ENCODE data around the gene WASHC4. TPM values are rescaled to one million over a fixed set of nuclear protein-coding genes. Genes with fewer than 3 reads are reported as not detected.

The WASHC4 gene
- total RNA-seq, 1 experiment from 2014 or later, result 42.9 TPM

DNA sequence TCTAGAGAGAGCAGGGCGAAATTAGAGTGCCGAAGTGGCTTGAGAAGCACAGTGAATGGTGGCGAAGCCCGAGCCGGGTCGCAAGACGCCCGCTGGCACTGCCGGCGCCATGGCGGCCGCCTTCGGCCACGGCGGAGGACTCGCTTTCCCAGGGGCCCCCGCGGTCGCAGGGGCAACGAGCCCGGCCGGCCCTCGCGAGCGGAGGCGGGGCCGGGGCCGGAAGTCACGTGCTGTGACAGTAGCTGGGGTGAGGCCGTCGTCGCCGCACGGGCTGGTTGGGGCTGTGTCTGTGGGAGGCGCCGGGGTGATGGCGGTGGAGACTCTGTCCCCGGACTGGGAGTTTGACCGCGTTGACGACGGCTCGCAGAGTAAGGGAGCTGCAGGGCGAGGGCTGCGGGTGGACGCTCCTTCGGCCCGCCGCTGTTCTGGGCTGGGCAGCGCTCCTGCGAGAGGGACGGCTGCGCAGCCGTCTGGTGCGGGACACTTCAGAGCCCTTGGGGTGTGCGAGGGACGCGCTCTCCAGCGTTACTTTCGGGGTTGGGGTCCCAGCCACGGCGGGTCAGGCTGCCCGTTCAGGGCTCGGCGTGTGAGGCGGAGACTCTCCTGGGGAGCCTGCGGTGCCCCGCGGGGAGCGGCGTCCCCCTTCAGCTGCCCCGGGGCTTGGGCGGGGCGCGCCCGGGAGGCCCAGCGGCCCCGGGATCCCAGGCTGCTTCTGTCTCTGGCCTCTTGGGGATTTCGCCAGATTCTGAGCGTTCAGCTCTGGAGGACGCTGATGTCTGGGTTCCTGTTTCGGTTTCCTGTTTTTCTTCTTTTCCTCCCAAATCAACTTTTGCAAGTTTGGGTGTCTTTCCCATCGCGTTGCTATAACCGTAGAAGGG, at the start of gene WASHC4 (continued):
- TF ChIP-seq, protein P1, sequence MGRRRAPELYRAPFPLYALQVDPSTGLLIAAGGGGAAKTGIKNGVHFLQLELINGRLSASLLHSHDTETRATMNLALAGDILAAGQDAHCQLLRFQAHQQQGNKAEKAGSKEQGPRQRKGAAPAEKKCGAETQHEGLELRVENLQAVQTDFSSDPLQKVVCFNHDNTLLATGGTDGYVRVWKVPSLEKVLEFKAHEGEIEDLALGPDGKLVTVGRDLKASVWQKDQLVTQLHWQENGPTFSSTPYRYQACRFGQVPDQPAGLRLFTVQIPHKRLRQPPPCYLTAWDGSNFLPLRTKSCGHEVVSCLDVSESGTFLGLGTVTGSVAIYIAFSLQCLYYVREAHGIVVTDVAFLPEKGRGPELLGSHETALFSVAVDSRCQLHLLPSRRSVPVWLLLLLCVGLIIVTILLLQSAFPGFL (CRISPR knock-in tag; IDR thresholded peaks at IDR 0.05; ENCODE audit: borderline replicate concordance), result no peak
- TF ChIP-seq GRHL2 (CRISPR knock-in tag; IDR thresholded peaks at IDR 0.05; ENCODE audit: insufficient replicate concordance, severe bottlenecking), result no peak
- TF ChIP-seq ZNF396 (CRISPR knock-in tag; IDR thresholded peaks at IDR 0.05; ENCODE audit: borderline replicate concordance), result no peak
- peak; percentile 91; the same call in 1 of the 2 replicates for TF ChIP-seq ATF1 (CRISPR knock-in tag; IDR thresholded peaks at IDR 0.05)
- no peak for TF ChIP-seq NR1H2 (CRISPR knock-in tag; IDR thresholded peaks at IDR 0.05)
- TF ChIP-seq TCF7 (CRISPR knock-in tag; IDR thresholded peaks at IDR 0.05; ENCODE audit: low read depth), result no peak
- TF ChIP-seq, protein P2, sequence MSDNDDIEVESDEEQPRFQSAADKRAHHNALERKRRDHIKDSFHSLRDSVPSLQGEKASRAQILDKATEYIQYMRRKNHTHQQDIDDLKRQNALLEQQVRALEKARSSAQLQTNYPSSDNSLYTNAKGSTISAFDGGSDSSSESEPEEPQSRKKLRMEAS (CRISPR knock-in tag; IDR thresholded peaks at IDR 0.05), result peak; percentile 96
- TF ChIP-seq, protein P3, sequence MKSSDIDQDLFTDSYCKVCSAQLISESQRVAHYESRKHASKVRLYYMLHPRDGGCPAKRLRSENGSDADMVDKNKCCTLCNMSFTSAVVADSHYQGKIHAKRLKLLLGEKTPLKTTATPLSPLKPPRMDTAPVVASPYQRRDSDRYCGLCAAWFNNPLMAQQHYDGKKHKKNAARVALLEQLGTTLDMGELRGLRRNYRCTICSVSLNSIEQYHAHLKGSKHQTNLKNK (CRISPR knock-in tag; IDR thresholded peaks at IDR 0.05), result no peak
- TF ChIP-seq, protein P4, sequence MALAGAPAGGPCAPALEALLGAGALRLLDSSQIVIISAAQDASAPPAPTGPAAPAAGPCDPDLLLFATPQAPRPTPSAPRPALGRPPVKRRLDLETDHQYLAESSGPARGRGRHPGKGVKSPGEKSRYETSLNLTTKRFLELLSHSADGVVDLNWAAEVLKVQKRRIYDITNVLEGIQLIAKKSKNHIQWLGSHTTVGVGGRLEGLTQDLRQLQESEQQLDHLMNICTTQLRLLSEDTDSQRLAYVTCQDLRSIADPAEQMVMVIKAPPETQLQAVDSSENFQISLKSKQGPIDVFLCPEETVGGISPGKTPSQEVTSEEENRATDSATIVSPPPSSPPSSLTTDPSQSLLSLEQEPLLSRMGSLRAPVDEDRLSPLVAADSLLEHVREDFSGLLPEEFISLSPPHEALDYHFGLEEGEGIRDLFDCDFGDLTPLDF (CRISPR knock-in tag; IDR thresholded peaks at IDR 0.05), result no peak
- TF ChIP-seq, protein P5, sequence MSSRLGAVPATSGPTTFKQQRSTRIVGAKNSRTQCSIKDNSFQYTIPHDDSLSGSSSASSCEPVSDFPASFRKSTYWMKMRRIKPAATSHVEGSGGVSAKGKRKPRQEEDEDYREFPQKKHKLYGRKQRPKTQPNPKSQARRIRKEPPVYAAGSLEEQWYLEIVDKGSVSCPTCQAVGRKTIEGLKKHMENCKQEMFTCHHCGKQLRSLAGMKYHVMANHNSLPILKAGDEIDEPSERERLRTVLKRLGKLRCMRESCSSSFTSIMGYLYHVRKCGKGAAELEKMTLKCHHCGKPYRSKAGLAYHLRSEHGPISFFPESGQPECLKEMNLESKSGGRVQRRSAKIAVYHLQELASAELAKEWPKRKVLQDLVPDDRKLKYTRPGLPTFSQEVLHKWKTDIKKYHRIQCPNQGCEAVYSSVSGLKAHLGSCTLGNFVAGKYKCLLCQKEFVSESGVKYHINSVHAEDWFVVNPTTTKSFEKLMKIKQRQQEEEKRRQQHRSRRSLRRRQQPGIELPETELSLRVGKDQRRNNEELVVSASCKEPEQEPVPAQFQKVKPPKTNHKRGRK (CRISPR knock-in tag; IDR thresholded peaks at IDR 0.05; ENCODE audit: borderline replicate concordance), result peak; percentile 44; the same call in 1 of the 2 replicates
- TF ChIP-seq GTF2I (CRISPR knock-in tag; conservative IDR thresholded peaks at IDR 0.05), result no peak
- peak; percentile 73; the same call in 1 of the 2 replicates for TF ChIP-seq RELA (CRISPR knock-in tag; IDR thresholded peaks at IDR 0.05; ENCODE audit: borderline replicate concordance)
- 0 out of 2 replicates have a peak, but pooled peaks have one; percentile 15 for TF ChIP-seq ZNF121 (CRISPR knock-in tag; IDR thresholded peaks at IDR 0.05)
- TF ChIP-seq ETV6 (CRISPR knock-in tag; IDR thresholded peaks at IDR 0.05), result peak; percentile 97
- no peak for TF ChIP-seq SOX15 (CRISPR knock-in tag; IDR thresholded peaks at IDR 0.05)
- no peak for TF ChIP-seq IRF2 (CRISPR knock-in tag; IDR thresholded peaks at IDR 0.05; ENCODE audit: borderline replicate concordance, low read depth)
- TF ChIP-seq ZNF219 (CRISPR knock-in tag; IDR thresholded peaks at IDR 0.05; ENCODE audit: borderline replicate concordance), result 0 out of 2 replicates have a peak, but pooled peaks have one; percentile 47
- TF ChIP-seq SMAD3 (CRISPR knock-in tag; IDR thresholded peaks at IDR 0.05; ENCODE audit: borderline replicate concordance), result peak; percentile 95

DNA sequence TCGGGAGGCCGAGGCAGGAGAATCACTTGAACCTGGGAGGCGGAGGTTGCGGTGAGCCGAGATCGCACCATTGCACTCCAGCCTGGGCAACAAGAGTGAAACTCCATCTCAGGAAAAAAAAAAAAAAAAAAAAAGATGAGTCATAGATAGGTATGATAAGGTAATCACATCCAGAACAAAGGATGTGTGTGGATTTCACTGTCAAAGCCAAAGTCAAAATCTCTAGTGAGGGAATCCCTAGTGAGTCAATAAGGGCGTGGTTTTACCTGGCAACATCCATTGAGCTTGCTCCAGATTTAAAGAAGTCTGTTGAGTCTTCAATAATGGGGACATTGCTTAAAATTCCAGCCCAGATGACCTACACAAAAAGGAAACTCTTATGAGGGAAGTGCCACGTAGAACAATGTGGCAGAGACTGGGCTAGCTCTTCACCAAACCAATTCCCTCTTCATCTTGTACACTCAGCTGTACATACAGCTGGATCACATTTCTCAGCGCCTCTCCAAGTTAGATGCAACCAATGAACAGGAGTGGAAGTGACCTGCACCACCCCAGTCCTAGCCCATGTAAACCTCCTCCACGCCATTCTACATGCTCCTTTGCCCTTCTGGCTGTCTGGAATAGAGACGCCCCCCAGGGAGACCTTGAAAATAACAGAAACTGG, 46.7 kb upstream of the WASHC4 start:
- H3K9me3 Mint-ChIP-seq, result peaks cover 21% of the 10 kb centered on the region
- DNase-seq (ENCODE audit: low spot score), result no peak
- CTCF ChIA-PET, result interaction anchor here (1.1 to 1.8 kb wide), 2 partner anchors 8 to 679 kb away, joined by 3 to 6 read pairs; no protein-coding TSS in a partner anchor
- H3K4me3 Mint-ChIP-seq, result no peak overlapping the region
- no peak for ATAC-seq
- H3K27ac Mint-ChIP-seq, result no peak overlapping the region
- H3K4me1 Mint-ChIP-seq, result peaks cover 8% of the 10 kb centered on the region
- H3K36me3 Mint-ChIP-seq, result peaks cover 26% of the 10 kb centered on the region
- POLR2A ChIA-PET, result no interaction called here
- H3K27me3 Mint-ChIP-seq (ENCODE audit: low read depth), result no peaks in the 10 kb centered on the region
- TF ChIP-seq ELF4 (CRISPR knock-in tag; IDR thresholded peaks at IDR 0.05; ENCODE audit: low read depth) (no peak), NFATC4 (CRISPR knock-in tag; IDR thresholded peaks at IDR 0.05) (no peak), ZNF396 (CRISPR knock-in tag; IDR thresholded peaks at IDR 0.05; ENCODE audit: borderline replicate concordance) (no peak), EMX1 (CRISPR knock-in tag; IDR thresholded peaks at IDR 0.05) (no peak), ZNF219 (CRISPR knock-in tag; IDR thresholded peaks at IDR 0.05; ENCODE audit: borderline replicate concordance) (no peak), TP53 (CRISPR knock-in tag; IDR thresholded peaks at IDR 0.05) (no peak)
- TF ChIP-seq, protein P5 (CRISPR knock-in tag; IDR thresholded peaks at IDR 0.05; ENCODE audit: borderline replicate concordance), result no peak
- TF ChIP-seq, protein P6, sequence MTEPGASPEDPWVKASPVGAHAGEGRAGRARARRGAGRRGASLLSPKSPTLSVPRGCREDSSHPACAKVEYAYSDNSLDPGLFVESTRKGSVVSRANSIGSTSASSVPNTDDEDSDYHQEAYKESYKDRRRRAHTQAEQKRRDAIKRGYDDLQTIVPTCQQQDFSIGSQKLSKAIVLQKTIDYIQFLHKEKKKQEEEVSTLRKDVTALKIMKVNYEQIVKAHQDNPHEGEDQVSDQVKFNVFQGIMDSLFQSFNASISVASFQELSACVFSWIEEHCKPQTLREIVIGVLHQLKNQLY (CRISPR knock-in tag; IDR thresholded peaks at IDR 0.05), result no peak
- TF ChIP-seq, protein P7, sequence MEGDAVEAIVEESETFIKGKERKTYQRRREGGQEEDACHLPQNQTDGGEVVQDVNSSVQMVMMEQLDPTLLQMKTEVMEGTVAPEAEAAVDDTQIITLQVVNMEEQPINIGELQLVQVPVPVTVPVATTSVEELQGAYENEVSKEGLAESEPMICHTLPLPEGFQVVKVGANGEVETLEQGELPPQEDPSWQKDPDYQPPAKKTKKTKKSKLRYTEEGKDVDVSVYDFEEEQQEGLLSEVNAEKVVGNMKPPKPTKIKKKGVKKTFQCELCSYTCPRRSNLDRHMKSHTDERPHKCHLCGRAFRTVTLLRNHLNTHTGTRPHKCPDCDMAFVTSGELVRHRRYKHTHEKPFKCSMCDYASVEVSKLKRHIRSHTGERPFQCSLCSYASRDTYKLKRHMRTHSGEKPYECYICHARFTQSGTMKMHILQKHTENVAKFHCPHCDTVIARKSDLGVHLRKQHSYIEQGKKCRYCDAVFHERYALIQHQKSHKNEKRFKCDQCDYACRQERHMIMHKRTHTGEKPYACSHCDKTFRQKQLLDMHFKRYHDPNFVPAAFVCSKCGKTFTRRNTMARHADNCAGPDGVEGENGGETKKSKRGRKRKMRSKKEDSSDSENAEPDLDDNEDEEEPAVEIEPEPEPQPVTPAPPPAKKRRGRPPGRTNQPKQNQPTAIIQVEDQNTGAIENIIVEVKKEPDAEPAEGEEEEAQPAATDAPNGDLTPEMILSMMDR (IDR thresholded peaks at IDR 0.05), result no peak
